GM04504 (cell line): ENCODE data around the gene HSPA6.
"Not testable (repeated sequence)": the region's sequence is repeated elsewhere in the genome, so short reads cannot be mapped to it uniquely, and the experiment has no call there.

Experiments
- DNase-seq: peaks from one replicate; pipeline ENCODE4 v3.0.0-alpha.2; 2012; ENCODE audit warnings: low read depth

Gene HSPA6

GRCh38 chr1:161503394-161503748 lies 21.0 kb upstream of the HSPA6 start:
- no peak for DNase-seq

- no peak for DNase-seq
These were observed 18.7 kb upstream of the HSPA6 start for GRCh38 chr1:161505686-161506085.

GRCh38 chr1:161506336-161507223 lies 17.8 kb upstream of the HSPA6 start:
- DNase-seq: no peak

- DNase-seq: no peak
These were observed 13.9 kb upstream of the HSPA6 start for GRCh38 chr1:161510477-161510876.

GRCh38 chr1:161511018-161511755 lies 13.2 kb upstream of the HSPA6 start:
- no peak for DNase-seq

GRCh38 chr1:161511756-161512060 lies 12.6 kb upstream of the HSPA6 start:
- DNase-seq: no peak

GRCh38 chr1:161512636-161513447 lies 11.5 kb upstream of the HSPA6 start:
- DNase-seq: not testable (repeated sequence)

GRCh38 chr1:161513448-161513780 lies 10.9 kb upstream of the HSPA6 start:
- DNase-seq: not testable (repeated sequence)

- not testable (repeated sequence) for DNase-seq
These were observed 10.4 kb upstream of the HSPA6 start for GRCh38 chr1:161513953-161514352.

GRCh38 chr1:161523041-161523816 lies 1.1 kb upstream of the HSPA6 start:
- not testable (repeated sequence) for DNase-seq

- not testable (repeated sequence) for DNase-seq
These were observed 477 bp downstream of the HSPA6 start for GRCh38 chr1:161524742-161525291.

- DNase-seq: not testable (repeated sequence)
These were observed 981 bp downstream of the HSPA6 start for GRCh38 chr1:161525321-161525720.

GRCh38 chr1:161525918-161526317 lies 1.6 kb downstream of the HSPA6 start:
- not testable (repeated sequence) for DNase-seq

- not testable (repeated sequence) for DNase-seq
These were observed 4.2 kb downstream of the HSPA6 start for GRCh38 chr1:161528550-161528949.

- DNase-seq: not testable (repeated sequence)
These were observed 5.2 kb downstream of the HSPA6 start for GRCh38 chr1:161529463-161530104.

GRCh38 chr1:161530158-161530557 lies 5.8 kb downstream of the HSPA6 start:
- peak; percentile 28 for DNase-seq

- peak; percentile 76 for DNase-seq
These were observed 6.6 kb downstream of the HSPA6 start for GRCh38 chr1:161530671-161531641.

- DNase-seq: no peak
These were observed 7.8 kb downstream of the HSPA6 start for GRCh38 chr1:161531986-161532643.
